HEK293 (cell line): ENCODE data around the gene RIPK3.
A peak's percentile ranks its signal among the peaks of the same experiment; 100 is the strongest.
"Not testable (repeated sequence)": the region's sequence is repeated elsewhere in the genome, so short reads cannot be mapped to it uniquely, and the experiment has no call there.

Experiments used
- CTCF ChIA-PET: fragments of 350-600 bp; formaldehyde crosslinking; extraction: SDS; loops from one replicate; lab custom pipeline; 2021; ENCODE audit warnings: antibody characterized with exemption; lab: Yijun Ruan, JAX
- POLR2A ChIA-PET: fragments of 300-600 bp; formaldehyde crosslinking; extraction: SDS; loops from one replicate; lab custom pipeline; 2020; ENCODE audit warnings: antibody characterized with exemption, inconsistent platforms; lab: Yijun Ruan, JAX
- H3K27ac ChIP-seq: fragments of 200-500 bp; sonication (Bioruptor generic); 2 replicates; pipeline ENCODE4 v1.5.1; 2014; ENCODE audit warnings: low read depth, low read length, control low read depth, inconsistent platforms; ENCODE audit errors: extremely low read depth
- H3K36me3 ChIP-seq, 2 experiments: fragments of 200-500 bp in 1 of 2; sonication (Bioruptor generic) in 1 of 2; 1 replicate in 1 of 2; 2 replicates in 1 of 2; pipeline ENCODE4 v1.5.1; 2014 to 2017; ENCODE audit warnings: inconsistent platforms in 2 of 2, low read length in 2 of 2; ENCODE audit not compliant: control insufficient read depth in 2 of 2, insufficient read depth in 1 of 2
- H3K4me1 ChIP-seq: fragments of 200-500 bp; sonication (Bioruptor generic); 2 replicates; pipeline ENCODE4 v1.5.1; 2014; ENCODE audit warnings: mild to moderate bottlenecking, low read length, inconsistent platforms; ENCODE audit not compliant: control insufficient read depth, insufficient read depth
- H3K4me3 ChIP-seq: 2 replicates; pipeline ENCODE4 v1.5.1; 2011; ENCODE audit warnings: low read depth, mild to moderate bottlenecking, control low read depth, low read length, moderate library complexity
- H3K9me3 ChIP-seq: fragments of 200-500 bp; sonication (Bioruptor generic); 2 replicates; pipeline ENCODE4 v1.5.1; 2014; ENCODE audit warnings: low read depth, low read length, inconsistent platforms; ENCODE audit not compliant: control insufficient read depth, insufficient read depth
- FEZF1 ChIP-seq: fragments of 450-650 bp; formaldehyde crosslinking; IDR thresholded peaks from 2 replicates; pipeline ENCODE4 v1.5.1; 2016; ENCODE audit warnings: missing biosample characterization, missing genetic modification characterization
- OSR2 ChIP-seq: fragments of 450-650 bp; formaldehyde crosslinking; IDR thresholded peaks from 2 replicates; pipeline ENCODE4 v1.5.1; 2016; ENCODE audit warnings: missing biosample characterization, missing genetic modification characterization
- PRDM6 ChIP-seq: fragments of 450-650 bp; formaldehyde crosslinking; IDR thresholded peaks from 2 replicates; pipeline ENCODE4 v1.5.1; 2017; ENCODE audit warnings: missing biosample characterization, missing genetic modification characterization
- SALL2 ChIP-seq: fragments of 450-650 bp; formaldehyde crosslinking; IDR thresholded peaks from 2 replicates; pipeline ENCODE4 v1.5.0; 2017; ENCODE audit warnings: missing biosample characterization, mild to moderate bottlenecking, missing genetic modification characterization, borderline replicate concordance
- SETDB1 ChIP-seq: IDR thresholded peaks from one replicate; pipeline ENCODE4 v1.6.1; 2017; ENCODE audit warnings: mild to moderate bottlenecking, low read length, moderate library complexity, mixed read lengths; ENCODE audit not compliant: insufficient read length
- SP3 ChIP-seq: fragments of 450-650 bp; formaldehyde crosslinking; IDR thresholded peaks from 2 replicates; pipeline ENCODE4 v1.5.1; 2016; ENCODE audit warnings: missing biosample characterization, missing genetic modification characterization
- ZBTB17 ChIP-seq: fragments of 450-650 bp; formaldehyde crosslinking; IDR thresholded peaks from 2 replicates; pipeline ENCODE4 v1.5.1; 2016; ENCODE audit warnings: missing biosample characterization, missing genetic modification characterization
- ZNF16 ChIP-seq: fragments of 450-650 bp; formaldehyde crosslinking; IDR thresholded peaks from 2 replicates; pipeline ENCODE4 v1.5.1; 2016; ENCODE audit warnings: low read depth, missing biosample characterization, missing genetic modification characterization
- ZNF169 ChIP-seq: fragments of 450-650 bp; formaldehyde crosslinking; IDR thresholded peaks from 2 replicates; pipeline ENCODE4 v1.5.1; 2016; ENCODE audit warnings: missing biosample characterization, missing genetic modification characterization
- ZNF239 ChIP-seq: fragments of 450-650 bp; formaldehyde crosslinking; IDR thresholded peaks from 2 replicates; pipeline ENCODE4 v1.5.1; 2016; ENCODE audit warnings: missing biosample characterization, missing genetic modification characterization
- ZNF280D ChIP-seq: fragments of 450-650 bp; formaldehyde crosslinking; IDR thresholded peaks from 2 replicates; pipeline ENCODE4 v1.5.1; 2016; ENCODE audit warnings: missing biosample characterization, missing genetic modification characterization
- ZNF394 ChIP-seq: fragments of 450-650 bp; formaldehyde crosslinking; IDR thresholded peaks from 2 replicates; pipeline ENCODE4 v1.5.1; 2016; ENCODE audit warnings: missing biosample characterization, missing genetic modification characterization, mild to moderate bottlenecking, moderate library complexity, borderline replicate concordance
- ZNF529 ChIP-seq: fragments of 450-650 bp; formaldehyde crosslinking; IDR thresholded peaks from 2 replicates; pipeline ENCODE4 v1.5.1; 2017; ENCODE audit warnings: missing genetic modification characterization, missing biosample characterization; ENCODE audit not compliant: insufficient replicate concordance
- ZNF560 ChIP-seq: fragments of 450-650 bp; formaldehyde crosslinking; IDR thresholded peaks from 2 replicates; pipeline ENCODE4 v1.5.1; 2017; ENCODE audit warnings: missing biosample characterization, missing genetic modification characterization, borderline replicate concordance
- ZNF600 ChIP-seq: fragments of 450-650 bp; formaldehyde crosslinking; IDR thresholded peaks from 2 replicates; pipeline ENCODE4 v1.5.1; 2016; ENCODE audit warnings: missing biosample characterization, missing genetic modification characterization
- ZNF610 ChIP-seq: fragments of 450-650 bp; formaldehyde crosslinking; IDR thresholded peaks from 2 replicates; pipeline ENCODE4 v1.5.1; 2016; ENCODE audit warnings: missing biosample characterization, missing genetic modification characterization, borderline replicate concordance
- ZNF624 ChIP-seq: fragments of 450-650 bp; formaldehyde crosslinking; IDR thresholded peaks from 2 replicates; pipeline ENCODE4 v1.5.1; 2017; ENCODE audit warnings: missing biosample characterization, missing genetic modification characterization
- ZNF660 ChIP-seq: fragments of 450-650 bp; IDR thresholded peaks from 2 replicates; pipeline ENCODE4 v1.5.1; 2018; ENCODE audit warnings: missing biosample characterization, mild to moderate bottlenecking, missing genetic modification characterization
- ZNF776 ChIP-seq: fragments of 450-650 bp; formaldehyde crosslinking; IDR thresholded peaks from 2 replicates; pipeline ENCODE4 v1.5.0; 2017; ENCODE audit warnings: missing biosample characterization, missing genetic modification characterization, borderline replicate concordance
- ZNF785 ChIP-seq: fragments of 450-650 bp; formaldehyde crosslinking; IDR thresholded peaks from 2 replicates; pipeline ENCODE4 v1.5.1; 2016; ENCODE audit warnings: missing biosample characterization, missing genetic modification characterization
- TF ChIP-seq, protein P1 (sequence below): fragments of 450-650 bp; formaldehyde crosslinking; IDR thresholded peaks from 2 replicates; pipeline ENCODE4 v1.5.1; 2017; ENCODE audit warnings: missing biosample characterization, missing genetic modification characterization
- TF ChIP-seq, protein P2 (sequence below): sonication (generic); formaldehyde crosslinking; IDR thresholded peaks from 2 replicates; pipeline ENCODE4 v1.8.1; 2022; ENCODE audit warnings: mild to moderate bottlenecking, moderate library complexity, missing genetic modification reagents

RIPK3 gene

GRCh38 chr14:24371605-24372004 is 31.8 kb upstream of the RIPK3 start:
- CTCF ChIA-PET, result interaction anchor here (0.9 to 4.3 kb wide), 4 partner anchors 20 to 66 kb away, joined by 3 to 29 read pairs (median 5); partner anchors contain the start of genes CBLN3 and KHNYN
- not testable (repeated sequence) for H3K4me3 ChIP-seq

GRCh38 chr14:24370748-24371147 is 31.0 kb upstream of the RIPK3 start:
- POLR2A ChIA-PET, result interaction anchor here (3.3 kb wide), 1 partner anchor 60 kb away, joined by 22 read pairs; the partner anchor contains the start of genes CBLN3 and KHNYN
- Histone ChIP-seq H3K9me3 (no peaks in the 10 kb centered on the region), H3K4me3 (no peak overlapping the region), H3K27ac (no peak overlapping the region), H3K4me1 (peaks cover 18% of the 10 kb centered on the region), H3K36me3 (peaks cover 0 to 59% of the 10 kb centered on the region in 2 experiments; a peak in 2 of 3 replicates)
- TF ChIP-seq ZNF600 (tag by site-specific recombination) (no peak), ZNF560 (no peak), ZNF280D (tag by site-specific recombination) (no peak), SETDB1 (no peak), SALL2 (tag by site-specific recombination) (no peak), FEZF1 (no peak), ZNF776 (tag by site-specific recombination) (no peak), PRDM6 (tag by site-specific recombination) (no peak), ZNF624 (tag by site-specific recombination) (no peak), ZNF660 (tag by site-specific recombination) (no peak), ZNF239 (tag by site-specific recombination) (no peak), ZNF394 (tag by site-specific recombination) (no peak), ZNF610 (tag by site-specific recombination) (no peak), SP3 (tag by site-specific recombination) (no peak), ZNF16 (tag by site-specific recombination) (no peak), ZNF785 (tag by site-specific recombination) (no peak), ZNF529 (tag by site-specific recombination) (no peak), ZNF169 (tag by site-specific recombination) (no peak)
- TF ChIP-seq, protein P1, sequence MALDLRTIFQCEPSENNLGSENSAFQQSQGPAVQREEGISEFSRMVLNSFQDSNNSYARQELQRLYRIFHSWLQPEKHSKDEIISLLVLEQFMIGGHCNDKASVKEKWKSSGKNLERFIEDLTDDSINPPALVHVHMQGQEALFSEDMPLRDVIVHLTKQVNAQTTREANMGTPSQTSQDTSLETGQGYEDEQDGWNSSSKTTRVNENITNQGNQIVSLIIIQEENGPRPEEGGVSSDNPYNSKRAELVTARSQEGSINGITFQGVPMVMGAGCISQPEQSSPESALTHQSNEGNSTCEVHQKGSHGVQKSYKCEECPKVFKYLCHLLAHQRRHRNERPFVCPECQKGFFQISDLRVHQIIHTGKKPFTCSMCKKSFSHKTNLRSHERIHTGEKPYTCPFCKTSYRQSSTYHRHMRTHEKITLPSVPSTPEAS (tag by site-specific recombination), result no peak
- TF ChIP-seq, protein P2, sequence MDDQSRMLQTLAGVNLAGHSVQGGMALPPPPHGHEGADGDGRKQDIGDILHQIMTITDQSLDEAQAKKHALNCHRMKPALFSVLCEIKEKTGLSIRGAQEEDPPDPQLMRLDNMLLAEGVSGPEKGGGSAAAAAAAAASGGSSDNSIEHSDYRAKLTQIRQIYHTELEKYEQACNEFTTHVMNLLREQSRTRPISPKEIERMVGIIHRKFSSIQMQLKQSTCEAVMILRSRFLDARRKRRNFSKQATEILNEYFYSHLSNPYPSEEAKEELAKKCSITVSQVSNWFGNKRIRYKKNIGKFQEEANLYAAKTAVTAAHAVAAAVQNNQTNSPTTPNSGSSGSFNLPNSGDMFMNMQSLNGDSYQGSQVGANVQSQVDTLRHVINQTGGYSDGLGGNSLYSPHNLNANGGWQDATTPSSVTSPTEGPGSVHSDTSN (CRISPR knock-in tag), result no peak
- CTCF ChIA-PET, result interaction anchor here (0.7 to 4.3 kb wide), 7 partner anchors 19 to 1295 kb away, joined by 3 to 29 read pairs (median 3); partner anchors contain the start of genes CBLN3 and KHNYN

More at GRCh38 chr14:24371605-24372004, 31.8 kb upstream of the RIPK3 start:
- peaks cover 0 to 68% of the 10 kb centered on the region in 2 experiments; a peak in 2 of 3 replicates for H3K36me3 ChIP-seq
- TF ChIP-seq ZBTB17 (tag by site-specific recombination) (peak; percentile 67), OSR2 (tag by site-specific recombination) (peak; percentile 56; the same call in 1 of the 2 replicates), ZNF394 (tag by site-specific recombination) (peak; percentile 91)
- POLR2A ChIA-PET, result interaction anchor here (3.3 kb wide), 1 partner anchor 59 kb away, joined by 22 read pairs; the partner anchor contains the start of genes CBLN3 and KHNYN
- H3K4me1 ChIP-seq, result peaks cover 14% of the 10 kb centered on the region
- H3K9me3 ChIP-seq, H3K27ac ChIP-seq: not testable (repeated sequence)
